Hepatocyte (in vitro differentiated cells): ENCODE results near the gene SDE2.

Source experiments
- CTCF ChIP-seq: fragments of 200-600 bp; sonication (generic); IDR thresholded peaks from 2 replicates; pipeline ENCODE4 v1.5.1; 2016; ENCODE audit warnings: antibody characterized with exemption, mild to moderate bottlenecking; ENCODE audit not compliant: poor library complexity
- EZH2 ChIP-seq: fragments of 200-600 bp; sonication (generic); IDR thresholded peaks from 2 replicates; pipeline ENCODE4 v1.6.1; 2016; ENCODE audit warnings: antibody characterized with exemption, mild to moderate bottlenecking, borderline replicate concordance

- TF ChIP-seq CTCF: no peak
- no peak for TF ChIP-seq EZH2
These were observed 48.1 kb downstream of the SDE2 start for GRCh38 chr1:225950905-225951497.
